K562 (cell line): Measurements from ENCODE around the gene EXOC6. TPM values are rescaled to one million over a fixed set of nuclear protein-coding genes. Genes with fewer than 3 reads are reported as not detected.

Experiments
- ATAC-seq: fragments of 200-7000 bp; cut with Tn5 transposase; 3 replicates; pipeline ENCODE4 v1.9.1; 2020; ENCODE audit warnings: moderate library complexity
- BruUV-seq: library from RNA; stranded (reverse); fragments of 400-500 nt; replicated peaks from 2 replicates; lab custom pipeline; 2021; lab: Mats Ljungman, UMichigan
- CTCF ChIA-PET: fragments of 300-600 bp; formaldehyde crosslinking; extraction: SDS; loops from one replicate; lab custom pipeline; 2021; ENCODE audit warnings: low intra/inter-chr PET ratio; lab: Yijun Ruan, JAX
- POLR2A ChIA-PET: fragments of 300-600, 350-650 bp; sonication (Branson Sonifier 250); formaldehyde crosslinking; extraction: SDS; loops from one replicate; lab custom pipeline; 2021; ENCODE audit warnings: antibody characterized with exemption, inconsistent platforms; lab: Yijun Ruan, JAX
- DNase-seq, 4 experiments: peaks; one replicate each; pipeline versions ENCODE4 v3.0.0 to v3.0.0-alpha.2; 2011 to 2018; ENCODE audit warnings: low spot score in 3 of 4, mixed read lengths in 3 of 4; ENCODE audit errors: extremely low read depth in 1 of 4
- FAIRE-seq: peaks from 2 replicates; lab custom pipeline; 2011; peaks lifted over from hg19 to GRCh38; lab: Jason Lieb, UNC
- H2AFZ ChIP-seq: 2 replicates; pipeline ENCODE4 v1.6.0; 2011; ENCODE audit warnings: low read depth, low read length, control low read depth, inconsistent platforms
- H3K27ac ChIP-seq: fragments of 200-600 bp; 3 replicates; pipeline ENCODE4 v1.8.0; 2011; ENCODE audit warnings: low read depth, mild to moderate bottlenecking, control low read depth, inconsistent platforms, low read length, moderate library complexity, mixed read lengths; ENCODE audit errors: extremely low read depth
- H3K27me3 ChIP-seq, 2 experiments: fragments of 300-600 bp in 1 of 2; 2 replicates in 1 of 2; 3 replicates in 1 of 2; pipeline versions ENCODE4 v1.6.0 to v1.8.0; 2011; ENCODE audit warnings: inconsistent platforms in 2 of 2, low read length in 2 of 2, mild to moderate bottlenecking in 1 of 2, mixed read lengths in 1 of 2, moderate library complexity in 1 of 2; ENCODE audit not compliant: control insufficient read depth in 2 of 2, insufficient read depth in 2 of 2
- H3K36me3 ChIP-seq: fragments of 300-600 bp; 3 replicates; pipeline ENCODE4 v1.8.0; 2011; ENCODE audit warnings: mild to moderate bottlenecking, low read length, inconsistent platforms; ENCODE audit not compliant: control insufficient read depth, insufficient read depth
- H3K4me1 ChIP-seq, 2 experiments: fragments of 200-600 bp in 1 of 2; replicated peaks in 1 of 2; 2 replicates in 1 of 2; 3 replicates in 1 of 2; pipeline versions ENCODE4 v1.5.1 to v1.8.0; 2011; ENCODE audit warnings: inconsistent platforms in 2 of 2, low read length in 2 of 2, mild to moderate bottlenecking in 1 of 2, mixed read lengths in 1 of 2, moderate library complexity in 1 of 2; ENCODE audit not compliant: control insufficient read depth in 2 of 2, insufficient read depth in 2 of 2
- H3K4me2 ChIP-seq: 2 replicates; pipeline ENCODE4 v1.6.1; 2011; ENCODE audit warnings: low read length, control low read depth, inconsistent platforms, mixed read lengths; ENCODE audit not compliant: insufficient read depth
- H3K4me3 ChIP-seq: fragments of 200-600 bp; sonication (generic), shearing (Covaris generic); 2 replicates; pipeline ENCODE4 v1.5.1; 2016; ENCODE audit warnings: control low read depth, inconsistent platforms
- H3K79me2 ChIP-seq: fragments of 200-600 bp; 3 replicates; pipeline ENCODE4 v1.8.0; 2011; ENCODE audit warnings: low read length, inconsistent platforms; ENCODE audit not compliant: control insufficient read depth, insufficient read depth
- H3K9ac ChIP-seq, 2 experiments: 2 replicates each; pipeline versions ENCODE4 v1.6.0 to v1.6.1; 2011; ENCODE audit warnings: low read depth in 2 of 2, low read length in 2 of 2, control low read depth in 1 of 2, inconsistent platforms in 1 of 2, mild to moderate bottlenecking in 1 of 2, mixed read lengths in 1 of 2; ENCODE audit not compliant: insufficient read depth in 1 of 2
- H3K9me1 ChIP-seq: one replicate; pipeline ENCODE4 v1.6.0; 2011; ENCODE audit warnings: inconsistent platforms, mild to moderate bottlenecking, low read length, moderate library complexity; ENCODE audit not compliant: control insufficient read depth, insufficient read depth
- H3K9me3 ChIP-seq: replicated peaks from 2 replicates; pipeline ENCODE4 v1.5.1; 2011; ENCODE audit warnings: low read depth, low read length, inconsistent platforms; ENCODE audit not compliant: control insufficient read depth, insufficient read depth
- H4K20me1 ChIP-seq: replicated peaks from 2 replicates; pipeline ENCODE4 v1.6.1; 2011; ENCODE audit warnings: low read length, inconsistent platforms, mixed read lengths; ENCODE audit not compliant: control insufficient read depth, insufficient read depth
- BRD9 ChIP-seq: fragments of 450-650 bp; IDR thresholded peaks from 2 replicates; pipeline ENCODE4 v1.6.1; 2018; ENCODE audit warnings: low read depth; ENCODE audit not compliant: partially characterized antibody
- ESRRA ChIP-seq: fragments of 450-650 bp; IDR thresholded peaks from 2 replicates; pipeline ENCODE4 v1.6.1; 2014; ENCODE audit warnings: low read depth, mild to moderate bottlenecking, moderate library complexity, borderline replicate concordance
- MCM7 ChIP-seq, 2 experiments: fragments of 450-650 bp; IDR thresholded peaks; 2 replicates each; pipeline ENCODE4 v1.6.1; 2016 to 2018
- NELFE ChIP-seq: IDR thresholded peaks from 2 replicates; pipeline ENCODE4 v1.6.1; 2011; ENCODE audit warnings: mild to moderate bottlenecking; ENCODE audit not compliant: insufficient read depth, insufficient read length
- RBM22 ChIP-seq: fragments of 200-400 bp; formaldehyde crosslinking; IDR thresholded peaks from 2 replicates; pipeline ENCODE4 v1.6.1; 2018; ENCODE audit warnings: low read length, low read depth; ENCODE audit not compliant: poor library complexity, severe bottlenecking
- ZBTB40 ChIP-seq, 2 experiments: fragments of 450-650 bp in 1 of 2; sonication (generic) in 1 of 2; formaldehyde crosslinking in 1 of 2; IDR thresholded peaks; 2 replicates each; pipeline versions ENCODE4 v1.7.1 to v1.9.0; 2016 to 2022; ENCODE audit warnings: inconsistent platforms in 1 of 2, mild to moderate bottlenecking in 1 of 2, missing genetic modification reagents in 1 of 2
- ZC3H8 ChIP-seq: fragments of 450-650 bp; IDR thresholded peaks from 2 replicates; pipeline ENCODE4 v1.6.1; 2017
- ZNF124 ChIP-seq: sonication (generic); formaldehyde crosslinking; IDR thresholded peaks from 2 replicates; pipeline ENCODE4 v1.8.1; 2022; ENCODE audit warnings: missing genetic modification reagents
- ZNF134 ChIP-seq: fragments of 250-450 bp; sonication (Bioruptor Pico); conservative IDR thresholded peaks from 2 replicates; pipeline ENCODE4 v1.4.0; 2020
- ZNF174 ChIP-seq: fragments of 250-450 bp; sonication (Bioruptor Pico); IDR thresholded peaks from 2 replicates; pipeline ENCODE4 v1.4.0; 2020; ENCODE audit warnings: mild to moderate bottlenecking
- ZNF277 ChIP-seq: fragments of 250-450 bp; sonication (Bioruptor Pico); IDR thresholded peaks from 2 replicates; pipeline ENCODE4 v1.8.0; 2022; ENCODE audit warnings: inconsistent platforms, mild to moderate bottlenecking, moderate library complexity, borderline replicate concordance
- ZNF324 ChIP-seq: fragments of 250-450 bp; sonication (Bioruptor Pico); IDR thresholded peaks from 2 replicates; pipeline ENCODE4 v1.4.0; 2020; ENCODE audit warnings: mild to moderate bottlenecking
- ZNF699 ChIP-seq: fragments of 250-450 bp; sonication (Bioruptor Pico); IDR thresholded peaks from 2 replicates; pipeline ENCODE4 v1.8.0; 2021; ENCODE audit warnings: mild to moderate bottlenecking, moderate library complexity; ENCODE audit not compliant: insufficient replicate concordance
- ZNF785 ChIP-seq: fragments of 250-450 bp; sonication (Bioruptor Pico); IDR thresholded peaks from 2 replicates; pipeline ENCODE4 v1.4.0; 2020; ENCODE audit warnings: mild to moderate bottlenecking
- WGBS: fragments of 100-300 bp; shearing (Covaris generic); methylation state at CpG from one replicate; pipeline ENCODE4 v1.1.6; 2016; ENCODE audit warnings: low coverage, mixed read lengths; ENCODE audit not compliant: insufficient coverage; ENCODE audit errors: missing lambda C conversion rate; 5-methylcytosine and 5-hydroxymethylcytosine counted together
- in situ Hi-C: fragments of 300-500 bp; cut with MboI; formaldehyde crosslinking; loops from 4 replicates; pipeline ENCODE4 v1.15.0; 2018; ENCODE audit warnings: inconsistent platforms, mixed read lengths
- intact Hi-C: fragments of 100-400 bp; cut with micrococcal nuclease; formaldehyde crosslinking; loops from 2 replicates; pipeline ENCODE4 v1.14.2; 2022
- polyA plus RNA-seq, 8 experiments: library from polyadenylated mRNA; depleted of rRNA in 4 of 8; stranded (reverse) in 5 of 8; unstranded in 3 of 8; fragments of >200 nt; fragmentation: Nextera tagmentation in 2 of 8; fragmentation: Illumina TruSeq in 1 of 8; extraction: Ambion mirVana in 2 of 8; extraction: Trizol in 1 of 8; gene quantifications; 2 replicates each; pipeline versions ENCODE4 v1.2.1 to v1.2.3, GENCODE V29; 2011 to 2014; ENCODE audit warnings: inconsistent platforms in 1 of 8, missing spikeins in 1 of 8
- total RNA-seq, 7 experiments: library from RNA; depleted of rRNA in 6 of 7; stranded (reverse); fragments of >200 nt in 6 of 7; fragmentation: Illumina TruSeq in 2 of 7; extraction: Trizol in 2 of 7; gene quantifications; 2 replicates each; pipeline versions ENCODE4 v1.2.1 to v1.2.3, GENCODE V29; 2011 to 2021; ENCODE audit warnings: low replicate concordance in 1 of 7

Gene EXOC6
- total and polyA plus RNA-seq, 9 of the 15 experiments (the other 6 are each of a cell fraction or from before 2014, with no cell fraction given), result 13.9 to 42.8 (median 24.9) TPM

DNA sequence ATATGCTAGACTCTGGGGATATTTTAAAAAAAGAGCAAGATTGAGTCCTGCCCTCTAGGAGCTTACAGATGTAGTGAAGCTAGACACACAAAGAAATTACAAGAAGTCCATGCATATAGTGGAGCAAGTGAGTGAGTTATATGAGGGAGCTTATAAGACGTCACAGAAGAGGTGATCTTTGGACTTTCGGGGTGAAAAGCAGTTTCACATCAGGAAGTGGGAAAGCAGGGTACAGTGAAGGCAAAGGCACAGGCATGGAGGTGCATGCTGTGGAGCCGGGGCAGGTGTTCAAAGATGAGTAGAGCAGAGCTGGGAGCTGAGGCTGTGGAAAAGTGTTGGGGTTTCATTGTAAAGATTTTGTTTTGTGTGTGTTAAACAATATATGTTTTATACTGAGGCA, 38.5 kb upstream of the EXOC6 start:
- in situ Hi-C loops (no loop called here), intact Hi-C loops (no loop called here)
- CTCF ChIA-PET, result interaction anchor here (0.6 kb wide), 1 partner anchor 12 kb away, joined by 3 read pairs; no protein-coding TSS in a partner anchor
- H3K36me3 ChIP-seq, result no peaks in the 10 kb centered on the region
- no TSS peak for BruUV-seq
- H3K9me3 ChIP-seq, result no peaks in the 10 kb centered on the region
- 0 out of 2 replicates have a peak overlapping the region, but pooled peaks have one; percentile 40 for H2AFZ ChIP-seq
- no peak; the same call in 2 of the 3 replicates for ATAC-seq
- no peaks in the 10 kb centered on the region for H3K79me2 ChIP-seq
- WGBS, result 17% methylated on average over 2 of the region's 3 CpGs
- no peak overlapping the region for H3K27ac ChIP-seq
- H3K27me3 ChIP-seq, result no peaks in the 10 kb centered on the region
- H3K4me3 ChIP-seq, result no peak overlapping the region
- no peak overlapping the region for H3K4me2 ChIP-seq
- peaks cover 0 to 1% of the 10 kb centered on the region in 2 experiments; a peak in 2 of 5 replicates for H3K4me1 ChIP-seq
- H3K9ac ChIP-seq, result no peak overlapping the region
- POLR2A ChIA-PET, result interaction anchor here (1.1 to 1.2 kb wide), 2 partner anchors 8 to 9 kb away, joined by 3 to 7 read pairs; no protein-coding TSS in a partner anchor
- no peaks in the 10 kb centered on the region for H3K9me1 ChIP-seq
- H4K20me1 ChIP-seq, result no peaks in the 10 kb centered on the region
- no peak for DNase-seq
- no peak for FAIRE-seq
- no peak for TF ChIP-seq ZNF324 (CRISPR knock-in tag)
- no peak for TF ChIP-seq ZNF174 (CRISPR knock-in tag)
- TF ChIP-seq ZBTB40 (IDR thresholded peaks at IDR 0.05), result no peak
- TF ChIP-seq ZBTB40 (CRISPR knock-in tag; IDR thresholded peaks at IDR 0.05), result no peak
- no peak for TF ChIP-seq BRD9
- no peak for TF ChIP-seq MCM7 (IDR thresholded peaks at IDR 0.05)
- TF ChIP-seq ZNF134 (CRISPR knock-in tag), result no peak
- no peak for TF ChIP-seq ZC3H8
- no peak for TF ChIP-seq NELFE
- TF ChIP-seq RBM22, result no peak
- TF ChIP-seq ZNF699 (CRISPR knock-in tag), result no peak
- TF ChIP-seq ZNF785, result no peak
- TF ChIP-seq ZNF277 (CRISPR knock-in tag), result no peak
- no peak for TF ChIP-seq ZNF124 (CRISPR knock-in tag)
- no peak for TF ChIP-seq ESRRA
